ENCODE results near the gene PCCA.
"Not testable (repeated sequence)": the region's sequence is repeated elsewhere in the genome, so short reads cannot be mapped to it uniquely, and the experiment has no call there.

PCCA gene, protein sequence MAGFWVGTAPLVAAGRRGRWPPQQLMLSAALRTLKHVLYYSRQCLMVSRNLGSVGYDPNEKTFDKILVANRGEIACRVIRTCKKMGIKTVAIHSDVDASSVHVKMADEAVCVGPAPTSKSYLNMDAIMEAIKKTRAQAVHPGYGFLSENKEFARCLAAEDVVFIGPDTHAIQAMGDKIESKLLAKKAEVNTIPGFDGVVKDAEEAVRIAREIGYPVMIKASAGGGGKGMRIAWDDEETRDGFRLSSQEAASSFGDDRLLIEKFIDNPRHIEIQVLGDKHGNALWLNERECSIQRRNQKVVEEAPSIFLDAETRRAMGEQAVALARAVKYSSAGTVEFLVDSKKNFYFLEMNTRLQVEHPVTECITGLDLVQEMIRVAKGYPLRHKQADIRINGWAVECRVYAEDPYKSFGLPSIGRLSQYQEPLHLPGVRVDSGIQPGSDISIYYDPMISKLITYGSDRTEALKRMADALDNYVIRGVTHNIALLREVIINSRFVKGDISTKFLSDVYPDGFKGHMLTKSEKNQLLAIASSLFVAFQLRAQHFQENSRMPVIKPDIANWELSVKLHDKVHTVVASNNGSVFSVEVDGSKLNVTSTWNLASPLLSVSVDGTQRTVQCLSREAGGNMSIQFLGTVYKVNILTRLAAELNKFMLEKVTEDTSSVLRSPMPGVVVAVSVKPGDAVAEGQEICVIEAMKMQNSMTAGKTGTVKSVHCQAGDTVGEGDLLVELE

GRCh38 chr13:100088644-100089464 lies at the start of gene PCCA:
PCCA (plus strand) TSS chr13:100089093; CDS start chr13:100089121, 28 bp downstream.
- peak; percentile 97 for DNase-seq (ENCODE audit: low spot score)

GRCh38 chr13:100039740-100040139 lies 49.2 kb upstream of the PCCA start:
- DNase-seq (ENCODE audit: low spot score): no peak

GRCh38 chr13:100040196-100040595 lies 48.7 kb upstream of the PCCA start:
- DNase-seq (ENCODE audit: low spot score): no peak

DNA sequence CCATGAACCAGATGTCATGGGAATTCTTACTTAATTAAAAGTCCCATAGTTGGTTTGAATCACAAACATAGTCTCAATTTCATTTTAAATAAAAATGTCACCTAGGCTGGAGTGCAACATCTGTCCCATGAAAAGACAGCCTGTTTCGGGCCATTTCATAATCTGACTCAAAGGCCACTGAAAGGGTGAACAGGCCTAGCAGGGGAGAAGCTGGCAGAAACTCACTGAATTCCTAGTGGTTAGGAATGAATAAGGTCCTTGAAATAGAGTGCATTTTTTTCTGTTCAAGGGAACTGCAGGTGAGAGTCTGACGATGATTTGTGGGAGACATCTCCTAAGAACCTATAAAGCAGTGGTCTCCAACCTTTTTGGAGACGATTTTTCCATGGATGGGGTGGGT lies 44.0 kb upstream of the PCCA start:
- DNase-seq (ENCODE audit: low spot score): no peak

GRCh38 chr13:100045355-100045754 lies 43.5 kb upstream of the PCCA start:
- DNase-seq (ENCODE audit: low spot score): no peak

GRCh38 chr13:100051070-100051469 lies 37.8 kb upstream of the PCCA start:
- DNase-seq (ENCODE audit: low spot score): no peak

DNA sequence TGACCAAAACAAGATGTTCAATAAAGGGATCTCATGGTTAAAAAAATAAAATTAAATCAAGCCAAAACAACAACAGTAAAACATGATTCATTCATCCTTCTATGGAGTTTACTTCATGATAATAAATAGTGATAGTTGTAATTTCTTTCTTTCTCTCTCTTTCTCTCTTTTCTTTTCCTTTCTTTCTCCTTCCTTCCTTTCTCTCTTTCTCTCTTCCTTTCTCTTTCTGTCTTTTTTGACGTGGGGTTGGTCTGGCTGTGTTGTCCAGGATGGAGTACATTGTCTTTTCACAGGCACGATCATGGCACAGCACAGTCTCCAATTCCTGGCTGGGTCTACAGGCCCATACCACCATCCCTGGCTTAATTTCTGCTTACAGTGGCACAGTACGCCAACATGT lies 29.1 kb upstream of the PCCA start:
- DNase-seq (ENCODE audit: low spot score): no peak

DNA sequence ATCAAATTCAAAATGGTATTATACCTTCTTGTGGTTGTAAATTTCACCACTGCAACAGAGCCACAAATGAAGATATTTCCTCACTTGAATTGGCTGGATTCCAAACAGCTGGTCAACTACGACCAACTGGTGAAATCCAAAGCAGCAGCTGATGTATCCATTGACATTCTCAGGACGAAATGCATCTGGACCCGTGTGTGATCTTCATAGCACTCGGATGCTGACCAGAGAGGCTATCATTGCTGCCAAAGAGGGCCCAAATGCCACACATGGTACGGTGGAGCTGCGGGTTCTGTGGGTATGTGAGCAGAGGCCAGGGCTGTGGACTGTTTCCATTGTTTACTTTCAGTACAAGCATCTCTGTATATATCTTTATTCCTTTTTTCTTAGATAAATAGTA lies 25.6 kb upstream of the PCCA start:
- no peak for DNase-seq (ENCODE audit: low spot score)

DNA sequence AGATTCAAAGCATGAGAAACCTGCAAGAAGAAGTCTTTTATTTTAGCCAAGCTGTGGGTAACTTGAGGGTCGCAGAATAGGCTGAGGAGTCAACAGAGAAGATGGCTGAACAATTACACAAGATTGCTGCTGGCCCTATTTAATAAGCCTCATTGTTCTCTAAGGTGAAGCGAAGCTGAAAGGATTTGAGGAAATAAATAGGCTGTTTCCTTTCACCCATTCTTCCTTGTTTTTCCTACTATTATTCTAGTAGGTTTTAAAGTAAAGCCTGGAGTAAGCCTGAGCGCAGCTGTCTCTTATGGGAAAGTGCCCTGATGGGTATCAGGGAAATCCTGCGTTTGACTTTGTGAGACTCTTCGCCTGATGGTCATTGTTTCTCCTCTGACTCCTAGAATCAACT lies 25.0 kb upstream of the PCCA start:
- DNase-seq (ENCODE audit: low spot score): no peak

DNA sequence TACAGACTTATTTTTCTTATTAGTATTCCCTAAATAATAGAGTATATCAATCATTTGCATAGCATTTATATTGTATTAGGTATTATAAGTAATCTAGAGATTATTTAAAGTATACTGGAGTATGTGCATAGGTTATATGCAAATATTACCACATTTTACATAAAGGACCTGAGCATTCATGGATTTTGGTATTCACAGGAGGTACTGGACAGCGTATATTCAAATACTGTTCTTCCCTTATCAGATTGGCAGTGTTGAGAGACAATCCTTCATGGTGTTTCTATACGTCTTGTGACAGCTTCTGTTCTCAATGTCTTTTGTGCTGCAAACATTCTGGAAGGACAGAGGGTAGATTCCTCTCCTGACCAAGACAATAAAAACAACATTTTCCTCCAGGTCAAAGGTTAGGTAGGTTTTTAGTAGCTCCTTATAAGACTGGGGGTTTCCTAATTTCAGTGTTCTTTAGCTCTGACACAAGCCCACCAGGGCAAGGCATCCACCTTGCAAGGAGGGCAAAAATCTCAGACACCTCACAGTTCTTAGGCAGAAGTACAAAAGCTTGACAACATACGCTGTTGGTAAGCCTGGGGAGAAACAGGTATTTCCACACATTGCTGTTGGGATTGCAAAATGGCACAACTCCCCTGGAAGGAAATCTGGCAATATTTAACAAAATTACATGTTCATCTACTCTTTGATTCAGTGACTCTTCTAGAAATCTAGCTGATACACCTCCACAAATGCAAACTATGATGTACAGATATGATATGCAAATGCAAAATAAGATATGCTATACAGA lies 20.6 kb upstream of the PCCA start:
- DNase-seq (ENCODE audit: low spot score): no peak

- DNase-seq (ENCODE audit: low spot score): no peak
These were observed 19.6 kb upstream of the PCCA start for GRCh38 chr13:100069278-100069677.

- no peak for DNase-seq (ENCODE audit: low spot score)
These were observed 12.9 kb upstream of the PCCA start for GRCh38 chr13:100075700-100076587.

- DNase-seq (ENCODE audit: low spot score): not testable (repeated sequence)
These were observed 9.9 kb upstream of the PCCA start for GRCh38 chr13:100079003-100079402.

DNA sequence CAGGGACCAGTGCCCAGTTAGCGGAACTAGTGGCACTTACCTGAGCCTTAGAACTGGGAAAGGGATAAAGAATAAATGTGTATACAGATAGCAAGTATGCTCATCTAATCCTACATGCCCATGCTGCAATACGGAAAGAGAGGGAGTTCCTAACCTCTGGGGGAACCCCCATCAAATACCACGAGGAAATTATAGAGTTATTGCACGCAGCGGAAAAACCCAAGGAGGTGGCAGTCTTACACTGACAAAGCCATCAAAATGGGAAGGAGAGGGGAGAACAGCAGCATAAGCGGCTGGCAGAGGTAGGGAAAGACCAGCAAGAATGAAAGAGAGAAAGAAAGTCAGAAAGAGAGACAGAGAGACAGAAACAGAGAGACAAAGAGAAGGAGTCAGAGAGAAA lies 5.5 kb upstream of the PCCA start:
- not testable (repeated sequence) for DNase-seq (ENCODE audit: low spot score)

GRCh38 chr13:100088273-100088643 lies 635 bp upstream of the PCCA start:
- DNase-seq (ENCODE audit: low spot score): no peak

DNA sequence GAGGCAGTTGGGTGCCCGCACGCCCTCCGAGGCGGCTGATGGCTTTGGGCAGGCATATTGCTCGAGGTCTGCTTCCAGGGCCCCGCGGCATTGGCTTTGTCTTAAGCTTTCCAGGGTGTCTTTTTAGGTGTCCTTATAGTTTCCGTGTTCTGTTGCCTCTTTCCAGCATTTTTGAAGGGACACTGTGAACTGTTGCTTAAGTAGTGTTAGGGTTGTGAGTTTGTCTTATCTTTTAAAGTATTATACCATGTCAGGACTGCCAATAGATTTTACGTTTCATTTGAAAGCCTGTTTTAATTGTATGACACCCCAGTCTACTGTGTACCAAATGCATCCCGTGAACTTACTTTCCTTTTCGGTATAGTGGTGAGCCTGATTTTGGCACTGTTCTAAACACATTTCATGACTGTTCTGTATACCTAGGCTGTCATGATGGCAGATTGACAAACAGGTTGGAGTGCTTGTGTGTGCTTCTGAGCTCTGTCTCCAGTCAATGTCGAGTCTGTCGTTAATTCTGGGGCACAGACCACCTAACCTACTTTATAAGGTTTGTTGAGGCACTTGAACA lies 656 bp downstream of the PCCA start:
- peak; percentile 21 for DNase-seq (ENCODE audit: low spot score)

DNA sequence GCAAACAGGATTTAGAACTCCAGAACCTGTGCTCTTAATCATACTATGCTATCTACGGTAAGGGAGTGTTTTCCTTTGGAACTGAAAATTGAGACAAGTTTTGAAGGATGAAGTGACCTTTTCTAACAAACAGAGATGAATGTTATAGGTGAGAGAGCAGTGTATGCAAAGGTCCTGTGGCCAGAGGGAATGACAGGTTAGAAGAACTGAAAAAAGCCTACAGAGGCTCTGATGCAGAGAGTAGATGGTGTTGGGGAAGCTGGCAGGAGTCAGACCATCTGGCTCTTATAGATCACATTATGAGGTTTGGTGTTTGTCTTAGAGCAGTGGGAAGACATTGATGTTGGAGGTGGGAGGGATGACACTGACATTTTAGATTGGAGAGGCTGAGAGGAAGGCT lies 2.0 kb downstream of the PCCA start:
- no peak for DNase-seq (ENCODE audit: low spot score)

DNA sequence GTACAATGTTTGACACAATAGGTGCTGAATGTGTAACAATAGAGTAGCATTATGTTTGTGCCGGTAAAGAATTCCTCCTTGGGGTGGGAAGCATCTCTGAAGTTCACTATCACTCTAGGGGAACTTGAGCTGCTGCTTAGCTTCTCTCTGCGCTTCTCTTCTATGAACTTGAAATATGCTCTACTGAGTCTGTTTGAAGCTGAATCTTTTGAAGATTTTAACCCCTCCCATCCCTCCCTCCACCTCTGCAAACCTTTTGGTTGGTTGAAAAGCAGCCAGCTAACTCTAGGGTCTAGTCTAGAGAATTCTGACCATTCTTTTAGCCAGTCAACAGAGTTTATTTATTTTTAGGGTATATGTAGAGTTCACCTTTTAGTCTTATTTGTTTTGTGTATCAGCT lies 2.5 kb downstream of the PCCA start:
- no peak for DNase-seq (ENCODE audit: low spot score)

GRCh38 chr13:100092273-100092672 lies 3.4 kb downstream of the PCCA start:
- DNase-seq (ENCODE audit: low spot score): not testable (repeated sequence)

DNA sequence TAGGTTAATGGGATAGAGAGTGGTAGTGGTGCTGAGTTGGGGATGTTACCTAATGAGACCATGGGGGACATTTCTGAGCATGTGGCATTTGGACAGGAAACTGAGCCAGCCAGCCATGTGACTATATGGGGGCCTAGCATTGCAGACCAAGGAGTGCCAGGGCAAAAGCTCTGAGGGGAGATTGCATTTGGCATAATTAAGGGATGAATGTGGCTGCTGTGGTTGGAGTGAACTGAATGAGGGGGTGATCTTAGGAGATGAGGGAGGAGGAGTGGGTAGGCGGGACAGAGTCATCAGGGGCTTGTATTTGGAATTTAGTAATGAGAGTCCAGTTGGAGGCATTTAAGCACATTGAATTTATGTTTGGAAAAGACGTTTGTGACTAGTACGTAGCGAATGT lies 6.6 kb downstream of the PCCA start:
- DNase-seq (ENCODE audit: low spot score): no peak
